Measurements from ENCODE around the gene TMEM205. TPM values are rescaled to one million over a fixed set of nuclear protein-coding genes. Genes with fewer than 3 reads are reported as not detected.

The TMEM205 gene
- total RNA-seq, 2 experiments from 2014 or later: 26.0 to 29.3 TPM

Other genes with a start within 250 kb of the TMEM205 start
- gene SPC24, start 190.5 kb downstream of the TMEM205 start, total RNA-seq: 10 to 100 TPM; 37.7 to 37.9 TPM
- gene KANK2, start 148.7 kb downstream of the TMEM205 start, total RNA-seq: 1 to 10 TPM; 1.5 to 3.2 TPM
- not detected for gene ANGPTL8, start 106.6 kb downstream of the TMEM205 start, total RNA-seq
- 1 to 10 TPM; 2.2 to 3.0 TPM for gene DOCK6, start 83.7 kb downstream of the TMEM205 start, total RNA-seq
- not detected for gene TSPAN16, start 50.1 kb downstream of the TMEM205 start, total RNA-seq
- 1 to 10 TPM; 5.4 to 5.5 TPM for gene RAB3D, start 6.6 kb downstream of the TMEM205 start, total RNA-seq
- gene CCDC159, start 251 bp upstream of the TMEM205 start, total RNA-seq: 10 to 100 TPM; 10.9 to 12.1 TPM
- 1 to 10 TPM; 1.3 to 1.7 TPM for gene PLPPR2, start 9.2 kb upstream of the TMEM205 start, total RNA-seq
- 1 to 10 TPM; 1.6 to 2.6 TPM for gene SWSAP1, start 28.4 kb upstream of the TMEM205 start, total RNA-seq
- 1 to 10 TPM; 4.9 to 5.2 TPM for gene EPOR, start 38.0 kb upstream of the TMEM205 start, total RNA-seq
- gene RGL3, start 73.0 kb upstream of the TMEM205 start, total RNA-seq: not detected
- gene ODAD3, start 88.9 kb upstream of the TMEM205 start, total RNA-seq: under 1 TPM in 1 of 2 experiments, not detected in 1; 0.19 TPM
- 100 to 1,000 TPM; 254 to 256 TPM for gene PRKCSH, start 89.4 kb upstream of the TMEM205 start, total RNA-seq
- not detected for gene ELAVL3, start 134.8 kb upstream of the TMEM205 start, total RNA-seq
- 10 to 100 TPM; 13.5 to 16.6 TPM for gene ZNF653, start 159.6 kb upstream of the TMEM205 start, total RNA-seq
- 10 to 100 TPM; 52.4 to 56.4 TPM for gene ECSIT, start 182.9 kb upstream of the TMEM205 start, total RNA-seq
- not detected for gene CNN1, start 192.6 kb upstream of the TMEM205 start, total RNA-seq
- gene ELOF1, start 213.0 kb upstream of the TMEM205 start, total RNA-seq: 10 to 100 TPM; 64.2 to 68.5 TPM
- 1 to 10 TPM; 2.5 to 3.1 TPM for gene ACP5, start 231.4 kb upstream of the TMEM205 start, total RNA-seq